ENCODE results near the gene BRD3OS. TPM values are rescaled to one million over a fixed set of nuclear protein-coding genes. Genes with fewer than 3 reads are reported as not detected.

Gene BRD3OS
- total RNA-seq, 1 experiment from 2014 or later = 21.0 TPM

- peak; percentile 12 for DNase-seq (ENCODE audit: low spot score)
These were observed 24.7 kb downstream of the BRD3OS start for GRCh38 chr9:134049772-134050588.

- no peak for DNase-seq (ENCODE audit: low spot score)
These were observed 25.4 kb downstream of the BRD3OS start for GRCh38 chr9:134050726-134051125.

GRCh38 chr9:134051319-134051718 lies 26.0 kb downstream of the BRD3OS start:
- no peak for DNase-seq (ENCODE audit: low spot score)

GRCh38 chr9:134052491-134052890 lies 27.2 kb downstream of the BRD3OS start:
- no peak for DNase-seq (ENCODE audit: low spot score)

- DNase-seq (ENCODE audit: low spot score) = no peak
These were observed 27.7 kb downstream of the BRD3OS start for GRCh38 chr9:134052941-134053340.

GRCh38 chr9:134053401-134053871 lies 28.2 kb downstream of the BRD3OS start:
- DNase-seq (ENCODE audit: low spot score) = no peak

GRCh38 chr9:134053941-134054761 lies 28.9 kb downstream of the BRD3OS start:
- no peak for DNase-seq (ENCODE audit: low spot score)

GRCh38 chr9:134054891-134055811 lies 29.9 kb downstream of the BRD3OS start:
- no peak for DNase-seq (ENCODE audit: low spot score)

- DNase-seq (ENCODE audit: low spot score) = peak; percentile 76
These were observed 30.7 kb downstream of the BRD3OS start for GRCh38 chr9:134055981-134056461.

- DNase-seq (ENCODE audit: low spot score) = peak; percentile 5
These were observed 31.4 kb downstream of the BRD3OS start for GRCh38 chr9:134056483-134057306.

- DNase-seq (ENCODE audit: low spot score) = no peak
These were observed 32.0 kb downstream of the BRD3OS start for GRCh38 chr9:134057307-134057657.

GRCh38 chr9:134057751-134058701 lies 32.7 kb downstream of the BRD3OS start:
- no peak for DNase-seq (ENCODE audit: low spot score)

GRCh38 chr9:134058716-134059115 lies 33.4 kb downstream of the BRD3OS start:
- no peak for DNase-seq (ENCODE audit: low spot score)

GRCh38 chr9:134059188-134059641 lies 33.9 kb downstream of the BRD3OS start:
- DNase-seq (ENCODE audit: low spot score) = no peak

- DNase-seq (ENCODE audit: low spot score) = no peak
These were observed 34.5 kb downstream of the BRD3OS start for GRCh38 chr9:134059661-134060395.

GRCh38 chr9:134060546-134060945 lies 35.3 kb downstream of the BRD3OS start:
- no peak for DNase-seq (ENCODE audit: low spot score)

- no peak for DNase-seq (ENCODE audit: low spot score)
These were observed 35.9 kb downstream of the BRD3OS start for GRCh38 chr9:134061019-134061687.

Measured in HT-29 (cell line).